Esophagus squamous epithelium (tissue), 5 donors: ENCODE results near the gene CCDC92. TPM values are rescaled to one million over a fixed set of nuclear protein-coding genes. Genes with fewer than 3 reads are reported as not detected.

Source experiments
- DNase-seq: peaks from one replicate; lab custom pipeline; 2025; lab: John Stamatoyannopoulos, UW
- H3K27ac ChIP-seq, 4 donors: fragments of 200-600 bp; sonication (generic); one replicate each; pipeline ENCODE4 v1.5.1; 2016 to 2019; ENCODE audit warnings: mild to moderate bottlenecking in 1 of 4
- H3K27me3 ChIP-seq, 4 donors: fragments of 200-600 bp; sonication (generic); 1 replicate in 3 of 4; 2 replicates in 1 of 4; pipeline versions ENCODE4 v1.5.1 to v1.6.0; 2017 to 2021; ENCODE audit warnings: antibody characterized with exemption in 1 of 4
- H3K36me3 ChIP-seq, 3 donors: fragments of 200-600 bp; sonication (generic); one replicate each; pipeline ENCODE4 v1.5.1; 2016 to 2019
- H3K4me1 ChIP-seq, 3 donors: fragments of 200-600 bp; sonication (generic); one replicate each; pipeline ENCODE4 v1.5.1; 2017 to 2019
- H3K4me3 ChIP-seq, 4 donors: fragments of 200-600 bp; sonication (generic); 1 replicate in 3 of 4; 2 replicates in 1 of 4; pipeline ENCODE4 v1.5.1; 2016 to 2019; ENCODE audit warnings: mild to moderate bottlenecking in 2 of 4, moderate library complexity in 1 of 4
- H3K9me3 ChIP-seq, 3 donors: fragments of 200-600 bp; sonication (generic); one replicate each; pipeline ENCODE4 v1.5.1; 2016 to 2019
- POLR2A ChIP-seq, 4 donors: fragments of 450-650 bp; IDR thresholded peaks; one replicate each; pipeline ENCODE4 v1.6.1; 2017; ENCODE audit warnings: antibody characterized with exemption in 4 of 4, mild to moderate bottlenecking in 4 of 4, moderate library complexity in 3 of 4
- WGBS, 2 donors: methylation state at CpG; one replicate each; pipeline ENCODE4 v1.1.5; 2018; 5-methylcytosine and 5-hydroxymethylcytosine counted together
- intact Hi-C: fragments of 100-400 bp; cut with DNase I; formaldehyde crosslinking; loops from one replicate; pipeline ENCODE4 v1.15.0; 2022
- small RNA-seq, 4 donors: library from RNA; depleted of rRNA; stranded (forward); fragments of <200 nt; gene quantifications; one replicate each; pipeline ENCODE3, GENCODE V24; 2016
- total RNA-seq, 4 donors: library from RNA; depleted of rRNA; stranded (reverse); fragments of >200 nt; gene quantifications; one replicate each; pipeline ENCODE4 v1.1.0, GENCODE V29; 2016
- TF ChIP-seq, protein P1 (sequence below), 6 experiments: fragments of 450-650 bp in 4 of 6; fragments of 200-600 bp in 2 of 6; sonication (generic) in 2 of 6; IDR thresholded peaks; one replicate each; pipeline ENCODE4 v1.5.1; 2016 to 2019; ENCODE audit warnings: antibody characterized with exemption in 6 of 6, mild to moderate bottlenecking in 4 of 6, moderate library complexity in 4 of 6
- donor health status: DM: yes; HTN: yes; CAD: no.

CCDC92 gene
- total RNA-seq, 4 donors from 2014 or later, result 7.2 to 16.2 (median 11.4) TPM

DNA sequence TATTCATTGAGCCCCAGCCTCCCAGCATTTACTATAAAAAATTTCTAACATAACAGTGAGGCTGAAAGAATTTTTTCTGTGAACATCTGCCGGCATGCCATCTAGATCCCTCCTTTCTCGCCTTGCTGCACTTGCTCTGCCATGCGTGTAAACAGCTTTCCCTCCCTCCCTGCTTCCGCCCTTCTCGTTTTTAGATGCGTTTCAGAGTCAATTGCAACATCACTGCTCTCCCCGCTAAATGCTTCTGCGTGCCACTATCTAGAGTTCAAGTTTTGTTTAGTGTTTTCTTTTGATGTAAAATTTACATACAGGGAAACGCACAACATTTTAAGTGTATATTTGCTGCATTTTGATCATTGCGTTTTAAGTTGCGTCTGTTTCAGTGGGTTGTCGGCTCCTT is 83.6 kb downstream of the CCDC92 start:
- Histone ChIP-seq H3K9me3 (no peaks in the 10 kb centered on the region), H3K4me3 (no peak overlapping the region), H3K4me1 (no peaks in the 10 kb centered on the region), H3K27ac (no peak overlapping the region), H3K36me3 (no peaks in the 10 kb centered on the region), H3K27me3 (peaks cover 0 to 89% (median 0%) of the 10 kb centered on the region in 4 donors)
- TF ChIP-seq POLR2A (IDR thresholded peaks at IDR 0.05), result no peak
- TF ChIP-seq, protein P1, sequence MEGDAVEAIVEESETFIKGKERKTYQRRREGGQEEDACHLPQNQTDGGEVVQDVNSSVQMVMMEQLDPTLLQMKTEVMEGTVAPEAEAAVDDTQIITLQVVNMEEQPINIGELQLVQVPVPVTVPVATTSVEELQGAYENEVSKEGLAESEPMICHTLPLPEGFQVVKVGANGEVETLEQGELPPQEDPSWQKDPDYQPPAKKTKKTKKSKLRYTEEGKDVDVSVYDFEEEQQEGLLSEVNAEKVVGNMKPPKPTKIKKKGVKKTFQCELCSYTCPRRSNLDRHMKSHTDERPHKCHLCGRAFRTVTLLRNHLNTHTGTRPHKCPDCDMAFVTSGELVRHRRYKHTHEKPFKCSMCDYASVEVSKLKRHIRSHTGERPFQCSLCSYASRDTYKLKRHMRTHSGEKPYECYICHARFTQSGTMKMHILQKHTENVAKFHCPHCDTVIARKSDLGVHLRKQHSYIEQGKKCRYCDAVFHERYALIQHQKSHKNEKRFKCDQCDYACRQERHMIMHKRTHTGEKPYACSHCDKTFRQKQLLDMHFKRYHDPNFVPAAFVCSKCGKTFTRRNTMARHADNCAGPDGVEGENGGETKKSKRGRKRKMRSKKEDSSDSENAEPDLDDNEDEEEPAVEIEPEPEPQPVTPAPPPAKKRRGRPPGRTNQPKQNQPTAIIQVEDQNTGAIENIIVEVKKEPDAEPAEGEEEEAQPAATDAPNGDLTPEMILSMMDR (IDR thresholded peaks at IDR 0.05), result no peak
- DNase-seq, result no peak
- WGBS, 2 donors, result 56 to 59% methylated on average over 12 of the region's 12 CpGs
- intact Hi-C loops, result no loop called here

DNA sequence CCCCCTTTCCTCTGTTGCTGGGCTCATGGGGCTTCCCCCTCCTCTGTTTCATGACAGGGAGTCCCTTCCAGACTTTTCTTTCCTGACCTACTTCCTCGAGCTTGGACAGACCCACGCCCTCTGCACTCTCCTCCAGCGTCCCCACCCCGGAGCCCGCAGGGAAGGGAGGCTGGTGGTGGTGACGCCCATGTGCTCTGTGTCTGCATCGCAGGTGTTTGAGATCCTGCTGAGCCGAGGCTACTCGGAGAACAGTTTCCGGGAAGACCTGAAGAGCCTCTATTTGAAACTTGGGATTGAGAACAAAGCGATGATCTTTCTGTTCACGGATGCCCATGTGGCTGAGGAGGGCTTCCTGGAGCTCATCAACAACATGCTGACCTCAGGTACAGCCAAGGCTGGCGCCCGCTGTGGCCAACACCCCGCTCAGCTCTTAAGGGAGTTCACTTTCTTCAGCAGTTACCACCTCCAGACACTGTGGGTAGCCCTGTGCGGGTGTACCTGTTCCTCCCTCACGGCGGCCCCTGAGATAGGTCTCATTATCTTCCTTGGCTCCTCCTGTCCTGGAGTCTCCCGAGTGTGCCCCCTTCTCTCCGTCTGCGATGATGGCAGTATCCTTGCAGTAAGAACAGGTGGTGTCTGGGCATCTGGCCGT is 85.6 kb downstream of the CCDC92 start:
- intact Hi-C loops, result no loop called here
- H3K4me3 ChIP-seq, result no peak overlapping the region
- no peak overlapping the region for H3K27ac ChIP-seq
- H3K27me3 ChIP-seq, result peaks cover 0 to 81% (median 0%) of the 10 kb centered on the region in 4 donors
- WGBS, 2 donors, result 61 to 79% methylated on average over 12 to 16 of the region's 22 CpGs
- no peaks in the 10 kb centered on the region for H3K9me3 ChIP-seq
- TF ChIP-seq, protein P1 (IDR thresholded peaks at IDR 0.05), result no peak
- no peak for TF ChIP-seq POLR2A (IDR thresholded peaks at IDR 0.05)
- no peak for DNase-seq
- no peaks in the 10 kb centered on the region for H3K36me3 ChIP-seq
- no peaks in the 10 kb centered on the region for H3K4me1 ChIP-seq

DNA sequence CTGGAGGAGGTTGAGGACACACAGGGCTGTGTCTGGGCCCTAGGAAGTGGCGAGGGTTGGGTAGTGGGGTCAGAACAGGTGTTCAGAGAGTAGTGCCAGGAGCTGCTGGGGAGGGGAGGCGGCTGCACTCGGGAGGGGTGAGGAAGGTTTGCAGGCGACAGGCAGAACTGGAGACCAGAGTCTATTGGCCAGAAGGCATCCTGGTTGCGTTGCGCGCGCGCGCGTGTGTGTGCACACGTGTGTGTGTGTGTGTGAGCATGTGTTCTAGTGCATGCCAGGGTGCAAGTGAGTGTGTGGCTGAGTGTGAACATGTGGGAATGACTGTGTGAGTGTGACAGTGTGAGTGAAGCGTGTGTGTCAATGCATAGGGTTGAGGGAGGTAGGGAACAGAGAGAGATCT is 86.4 kb downstream of the CCDC92 start:
- H3K27me3 ChIP-seq, result peaks cover 0 to 76% (median 0%) of the 10 kb centered on the region in 4 donors
- TF ChIP-seq, protein P1 (IDR thresholded peaks at IDR 0.05), result no peak
- no peak for TF ChIP-seq POLR2A (IDR thresholded peaks at IDR 0.05)
- no peak for DNase-seq
- H3K4me3 ChIP-seq, result no peak overlapping the region
- 77 to 85% methylated on average over 12 to 13 of the region's 13 CpGs for WGBS, 2 donors
- H3K9me3 ChIP-seq, result no peaks in the 10 kb centered on the region
- no peaks in the 10 kb centered on the region for H3K4me1 ChIP-seq
- no peak overlapping the region for H3K27ac ChIP-seq
- no peaks in the 10 kb centered on the region for H3K36me3 ChIP-seq
- intact Hi-C loops, result no loop called here

Small RNA genes lying within 50 kb of the gene (small RNA-seq; reads per million reads assigned to genes)
- gene AC068790.4, result 0 reads per million in 4 donors
- gene AC068790.6, result 0 reads per million in 4 donors

Other genes with a start within 250 kb of the CCDC92 start
- not detected for gene DNAH10, start 210.5 kb downstream of the CCDC92 start, total RNA-seq
- 100 to 1,000 TPM in 1 of 4 donors, 10 to 100 TPM in 3; 25.0 to 100 (median 40.2) TPM for gene ZNF664, start 384 bp upstream of the CCDC92 start, total RNA-seq